Astrocyte of the spinal cord (primary cell): Measurements from ENCODE around the gene ACSF2.
A peak's percentile ranks its signal among the peaks of the same experiment; 100 is the strongest.

Source experiments
- DNase-seq: peaks from one replicate; pipeline ENCODE4 v3.0.0; 2011; ENCODE audit warnings: low read depth, low spot score
- H3K4me3 ChIP-seq: 2 replicates; pipeline ENCODE4 v1.5.1; 2011; ENCODE audit warnings: low read depth, mild to moderate bottlenecking, low read length, moderate library complexity
- in situ Hi-C: cut with HindIII; loops from 2 replicates; pipeline ENCODE4 v1.10.0; 2017; ENCODE audit warnings: low sequenced_read_pairs
- TF ChIP-seq, protein P1 (sequence below): IDR thresholded peaks from 2 replicates; pipeline ENCODE4 v1.5.1; 2012; ENCODE audit warnings: low read depth, mild to moderate bottlenecking, low read length, inconsistent platforms

Gene ACSF2

DNA sequence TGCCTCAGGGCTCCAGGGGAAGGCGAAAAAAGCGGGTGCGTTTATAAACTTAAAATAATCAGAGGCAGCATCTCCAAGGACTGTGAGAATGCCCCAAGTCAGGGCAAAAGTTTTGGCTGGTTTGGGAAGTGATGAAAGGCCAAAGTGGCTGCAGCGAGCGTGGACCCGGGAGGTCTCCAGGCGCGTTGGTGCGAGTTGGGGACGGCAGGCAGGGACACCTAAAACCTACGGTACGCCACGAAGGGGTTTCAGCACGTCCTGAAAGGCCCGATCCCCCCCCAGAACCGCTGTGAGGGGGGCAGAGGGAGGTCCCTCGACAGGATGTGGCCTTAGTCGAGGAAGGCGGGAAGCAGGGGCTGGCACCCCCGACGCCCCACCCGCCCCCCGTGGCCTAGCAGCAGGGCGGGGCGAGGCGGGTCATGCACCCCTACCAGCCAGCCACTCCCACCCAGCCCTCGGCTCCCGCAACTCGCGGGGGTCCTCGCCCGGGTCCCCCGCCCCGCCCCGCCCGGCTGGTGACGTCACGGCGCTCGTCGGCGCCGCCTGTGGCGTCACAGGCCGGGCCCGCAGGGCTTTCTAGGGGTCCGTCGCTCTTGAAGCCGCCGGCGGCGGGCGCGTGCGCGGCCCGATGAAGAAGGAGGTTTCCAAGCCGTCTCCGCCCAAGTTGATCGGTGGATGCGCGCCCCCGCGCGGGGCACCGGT lies 82.0 kb downstream of the ACSF2 start, which contains the start of gene MYCBPAP:
MYCBPAP (plus strand) TSS at position 569 of the 702 bp plus-strand sequence. CDS start 236 bp downstream, outside the sequence.
- TF ChIP-seq, protein P1, sequence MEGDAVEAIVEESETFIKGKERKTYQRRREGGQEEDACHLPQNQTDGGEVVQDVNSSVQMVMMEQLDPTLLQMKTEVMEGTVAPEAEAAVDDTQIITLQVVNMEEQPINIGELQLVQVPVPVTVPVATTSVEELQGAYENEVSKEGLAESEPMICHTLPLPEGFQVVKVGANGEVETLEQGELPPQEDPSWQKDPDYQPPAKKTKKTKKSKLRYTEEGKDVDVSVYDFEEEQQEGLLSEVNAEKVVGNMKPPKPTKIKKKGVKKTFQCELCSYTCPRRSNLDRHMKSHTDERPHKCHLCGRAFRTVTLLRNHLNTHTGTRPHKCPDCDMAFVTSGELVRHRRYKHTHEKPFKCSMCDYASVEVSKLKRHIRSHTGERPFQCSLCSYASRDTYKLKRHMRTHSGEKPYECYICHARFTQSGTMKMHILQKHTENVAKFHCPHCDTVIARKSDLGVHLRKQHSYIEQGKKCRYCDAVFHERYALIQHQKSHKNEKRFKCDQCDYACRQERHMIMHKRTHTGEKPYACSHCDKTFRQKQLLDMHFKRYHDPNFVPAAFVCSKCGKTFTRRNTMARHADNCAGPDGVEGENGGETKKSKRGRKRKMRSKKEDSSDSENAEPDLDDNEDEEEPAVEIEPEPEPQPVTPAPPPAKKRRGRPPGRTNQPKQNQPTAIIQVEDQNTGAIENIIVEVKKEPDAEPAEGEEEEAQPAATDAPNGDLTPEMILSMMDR: peak; percentile 5
- in situ Hi-C loops: no loop called here
- peak within 1 kb of the TSS; percentile 43 for H3K4me3 ChIP-seq
- DNase-seq: peak; percentile 73

DNA sequence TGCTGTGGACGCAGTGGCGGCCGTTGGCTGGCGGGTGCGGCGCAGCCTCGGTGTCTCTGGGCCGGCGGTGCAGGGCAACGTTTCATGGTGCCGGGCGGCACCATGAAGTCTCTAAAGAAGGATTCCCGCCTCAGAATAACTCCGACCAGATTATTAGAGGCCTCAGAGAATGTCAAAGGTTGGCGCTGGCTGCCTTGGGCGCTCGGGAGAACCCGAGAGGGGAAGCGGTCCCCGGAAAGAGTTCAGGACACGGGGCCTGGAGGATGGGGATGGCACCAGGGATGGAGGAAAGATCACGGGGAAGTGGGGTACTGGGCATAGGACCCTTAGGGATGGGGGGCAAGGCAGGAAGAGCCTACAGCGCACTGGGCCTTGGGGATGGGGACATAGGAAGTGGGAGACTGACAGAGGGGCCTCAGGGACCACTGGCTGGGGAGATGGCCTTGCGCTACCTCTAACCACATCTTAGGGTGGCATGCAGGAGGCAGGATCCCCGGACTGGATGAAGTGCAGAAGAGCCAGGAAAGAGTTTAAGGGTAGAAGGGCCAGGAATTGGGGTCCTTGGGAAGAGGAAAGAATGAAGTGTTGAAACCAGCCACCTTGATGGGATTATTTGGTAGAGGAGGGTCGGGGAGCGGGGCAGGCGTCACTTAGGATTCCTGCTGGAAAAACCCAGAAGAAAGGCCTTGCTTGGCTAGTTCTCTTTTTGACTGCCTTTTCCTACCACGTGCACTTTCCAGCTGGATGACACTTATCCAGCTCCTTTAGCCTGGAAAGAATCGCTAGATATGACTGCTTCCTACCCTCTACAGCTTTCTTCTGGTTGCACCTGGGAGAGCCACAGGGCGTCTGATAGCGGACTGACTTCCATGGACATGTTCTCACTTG lies 82.8 kb downstream of the ACSF2 start:
- in situ Hi-C loops: no loop called here
- H3K4me3 ChIP-seq: peak overlapping the region; percentile 43
- no peak for DNase-seq
- TF ChIP-seq, protein P1: no peak

DNA sequence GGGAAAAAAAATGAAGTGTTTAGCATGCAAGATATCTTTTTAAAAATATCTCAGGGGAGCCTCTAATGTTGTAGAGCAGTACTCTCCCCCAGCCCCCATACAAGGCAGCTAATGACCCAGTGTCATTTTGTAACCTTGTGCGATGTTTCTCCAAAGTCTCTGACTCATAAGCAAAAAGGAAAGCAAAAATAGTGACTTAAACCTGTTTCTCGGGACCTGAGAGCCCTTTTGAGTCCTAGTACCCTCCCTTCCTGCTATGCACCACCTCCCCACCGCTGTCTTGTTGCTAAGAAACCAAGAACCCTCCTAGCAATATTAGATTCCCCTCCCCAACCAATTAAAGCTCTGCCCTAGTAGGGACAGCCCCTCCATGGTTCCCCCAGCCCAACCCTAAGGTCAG lies 85.0 kb downstream of the ACSF2 start:
- no peak overlapping the region for H3K4me3 ChIP-seq
- in situ Hi-C loops: no loop called here
- no peak for DNase-seq
- TF ChIP-seq, protein P1: no peak

DNA sequence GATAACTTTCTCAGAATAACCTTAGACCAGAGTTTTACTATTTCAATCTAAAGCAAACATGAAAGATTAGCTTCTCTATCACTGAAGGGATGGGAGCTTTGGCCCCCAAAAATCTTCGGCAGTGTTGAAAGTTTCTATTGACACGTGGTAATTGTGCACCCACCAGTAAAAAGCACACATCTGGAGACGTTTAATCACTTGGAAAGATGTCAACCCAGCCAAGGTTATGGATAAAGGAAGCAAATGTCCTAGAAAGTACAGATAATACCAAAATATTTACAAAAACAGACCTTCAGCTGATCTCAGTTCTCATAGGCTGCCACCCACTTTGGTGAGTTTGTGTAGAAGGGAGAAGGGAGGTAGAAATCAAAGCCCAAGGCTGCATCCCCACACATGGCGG lies 87.5 kb downstream of the ACSF2 start:
- DNase-seq: no peak
- in situ Hi-C loops: no loop called here
- H3K4me3 ChIP-seq: no peak overlapping the region
- TF ChIP-seq, protein P1: no peak

DNA sequence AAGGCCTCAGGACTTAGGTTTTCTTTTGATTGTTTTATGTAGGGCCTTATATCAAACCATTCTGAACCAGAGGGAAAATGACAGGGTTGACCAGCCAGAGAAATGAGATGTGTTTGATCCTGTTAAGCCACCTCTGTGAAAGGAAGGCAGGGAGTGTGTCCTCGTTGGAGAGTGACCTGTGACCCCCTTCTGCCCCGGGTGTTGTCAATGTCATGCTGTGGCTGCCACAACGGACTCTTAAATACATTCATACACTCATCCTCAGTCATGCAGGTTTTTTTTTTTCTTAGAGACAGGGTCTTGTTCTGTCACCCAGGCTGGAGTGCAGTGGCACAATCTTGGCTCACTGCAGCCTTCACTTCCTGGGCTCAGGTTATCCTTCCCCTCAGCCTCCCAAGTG lies 88.4 kb downstream of the ACSF2 start:
- DNase-seq: no peak
- in situ Hi-C loops: no loop called here
- TF ChIP-seq, protein P1: no peak

DNA sequence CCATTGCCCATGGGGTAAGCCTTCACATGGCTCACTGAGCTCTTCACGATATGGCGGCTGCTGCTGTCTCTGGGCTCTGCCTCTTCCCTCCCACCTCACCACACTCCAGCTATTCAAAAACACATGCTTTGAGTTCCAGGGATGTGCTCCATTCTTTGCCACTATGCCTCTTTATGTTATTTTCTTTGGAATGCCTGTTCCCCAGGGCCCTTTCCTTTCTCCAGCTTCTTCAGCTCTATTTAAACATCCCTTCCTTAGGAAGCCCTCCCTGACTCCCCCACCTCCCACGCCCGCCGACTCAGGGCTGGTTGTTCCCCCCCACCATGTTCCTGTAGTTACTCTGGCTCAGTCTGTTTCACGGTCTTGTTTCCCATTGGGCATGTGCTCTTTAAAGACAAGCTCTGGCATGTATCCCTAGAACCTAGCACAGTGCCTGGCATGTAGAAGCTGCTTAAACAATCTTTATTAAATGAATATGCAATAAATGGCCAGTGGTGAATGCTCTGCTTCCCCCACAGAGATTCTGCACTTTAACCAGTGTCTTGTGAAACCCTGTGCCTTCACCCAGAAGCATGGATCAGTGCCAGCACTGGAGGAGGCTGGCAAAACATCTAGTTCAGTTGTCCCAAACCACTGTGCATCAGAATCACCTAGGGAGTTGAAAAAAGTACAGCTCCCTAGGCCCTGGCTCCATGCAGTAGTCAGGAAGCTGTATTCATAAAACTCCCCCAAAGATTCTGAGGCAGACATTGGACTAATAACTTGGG lies 89.1 kb downstream of the ACSF2 start:
- H3K4me3 ChIP-seq: no peak overlapping the region
- DNase-seq: peak; percentile 29
- TF ChIP-seq, protein P1: no peak
- in situ Hi-C loops: no loop called here

More for the DNA sequence above, 88.4 kb downstream of the ACSF2 start:
- H3K4me3 ChIP-seq: no peak overlapping the region
